Hepatocyte (in vitro differentiated cells): ENCODE results near the gene DOCK7. TPM values are rescaled to one million over a fixed set of nuclear protein-coding genes. Genes with fewer than 3 reads are reported as not detected.

Experiments used
- DNase-seq: peaks from one replicate; pipeline ENCODE4 v3.0.0-alpha.2; 2016; ENCODE audit warnings: low spot score
- H2AFZ ChIP-seq: fragments of 200-600 bp; sonication (generic); 2 replicates; pipeline ENCODE4 v1.6.0; 2016; ENCODE audit warnings: antibody characterized with exemption, mild to moderate bottlenecking
- H3K27ac ChIP-seq: fragments of 200-600 bp; sonication (generic); 2 replicates; pipeline ENCODE4 v1.5.1; 2016; ENCODE audit warnings: mild to moderate bottlenecking
- H3K27me3 ChIP-seq: fragments of 200-600 bp; sonication (generic); 2 replicates; pipeline ENCODE4 v1.6.1; 2016
- H3K36me3 ChIP-seq: fragments of 200-600 bp; sonication (generic); replicated peaks from 2 replicates; pipeline ENCODE4 v1.5.1; 2016; ENCODE audit warnings: low read depth; ENCODE audit not compliant: insufficient read depth
- H3K4me1 ChIP-seq: fragments of 200-600 bp; sonication (generic); 2 replicates; pipeline ENCODE4 v1.5.1; 2016; ENCODE audit warnings: mild to moderate bottlenecking, moderate library complexity; ENCODE audit not compliant: insufficient read depth
- H3K4me2 ChIP-seq: fragments of 200-600 bp; sonication (generic); 2 replicates; pipeline ENCODE4 v1.6.0; 2016
- H3K4me3 ChIP-seq: fragments of 200-600 bp; sonication (generic); 2 replicates; pipeline ENCODE4 v1.5.1; 2016; ENCODE audit warnings: mild to moderate bottlenecking
- H3K79me2 ChIP-seq: fragments of 200-600 bp; sonication (generic); 2 replicates; pipeline ENCODE4 v1.6.0; 2017; ENCODE audit warnings: mild to moderate bottlenecking
- H3K9me2 ChIP-seq: fragments of 200-600 bp; sonication (generic); replicated peaks from 2 replicates; pipeline ENCODE4 v1.6.0; 2017; ENCODE audit warnings: mild to moderate bottlenecking; ENCODE audit not compliant: insufficient read depth
- H3K9me3 ChIP-seq: fragments of 200-600 bp; sonication (generic); 2 replicates; pipeline ENCODE4 v1.5.1; 2016; ENCODE audit warnings: low read depth, mild to moderate bottlenecking
- H4K20me1 ChIP-seq: fragments of 200-600 bp; sonication (generic); 2 replicates; pipeline ENCODE4 v1.6.0; 2016; ENCODE audit warnings: mild to moderate bottlenecking; ENCODE audit not compliant: insufficient read depth, poor library complexity, severe bottlenecking
- EZH2 ChIP-seq: fragments of 200-600 bp; sonication (generic); IDR thresholded peaks from 2 replicates; pipeline ENCODE4 v1.6.1; 2016; ENCODE audit warnings: antibody characterized with exemption, mild to moderate bottlenecking, borderline replicate concordance
- EZH2phosphoT487 ChIP-seq: fragments of 200-600 bp; sonication (generic); IDR thresholded peaks from one replicate; pipeline ENCODE4 v1.6.1; 2018; ENCODE audit warnings: antibody characterized with exemption, mild to moderate bottlenecking, low read depth, moderate library complexity; ENCODE audit not compliant: unreplicated experiment, severe bottlenecking
- WGBS: methylation state at CpG from one replicate; pipeline ENCODE4 v1.1.6; 2016; ENCODE audit warnings: low lambda C conversion rate; ENCODE audit errors: missing lambda C conversion rate; 5-methylcytosine and 5-hydroxymethylcytosine counted together
- polyA plus RNA-seq: library from polyadenylated mRNA; unstranded; fragments of >200 nt; fragmentation: Nextera tagmentation; extraction: Ambion mirVana; gene quantifications from 2 replicates; pipeline ENCODE4 v1.2.1, GENCODE V29; 2016
- total RNA-seq: library from RNA; depleted of rRNA; stranded (reverse); fragments of >200 nt; gene quantifications from 2 replicates; pipeline ENCODE4 v1.2.3, GENCODE V29; 2014
- TF ChIP-seq, protein P1 (sequence below): fragments of 200-600 bp; sonication (generic); IDR thresholded peaks from 2 replicates; pipeline ENCODE4 v1.5.1; 2016; ENCODE audit warnings: antibody characterized with exemption, mild to moderate bottlenecking; ENCODE audit not compliant: poor library complexity

DOCK7 gene
- total and polyA plus RNA-seq, 2 experiments from 2014 or later, result 22.4 to 53.4 TPM

DNA sequence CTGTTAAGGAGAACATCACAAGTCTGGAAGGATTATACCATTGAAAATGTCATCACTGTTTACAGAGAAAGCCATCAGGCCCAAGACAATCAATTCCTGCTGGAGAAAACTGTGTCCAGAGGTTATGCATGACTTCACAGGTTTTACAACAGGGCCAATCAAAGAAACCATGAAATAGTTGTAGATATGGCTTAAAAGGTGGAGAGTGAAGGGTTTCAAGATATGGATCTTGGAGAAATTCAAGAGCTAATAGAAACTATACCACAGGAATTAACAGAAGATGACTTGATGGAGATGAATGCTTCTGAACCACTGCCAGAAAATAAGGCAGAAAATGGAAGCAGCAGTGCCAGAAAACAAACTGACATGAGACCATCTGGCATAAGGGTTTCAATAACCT, 221.1 kb downstream of the DOCK7 start:
- TF ChIP-seq EZH2, result no peak
- TF ChIP-seq EZH2phosphoT487, result no peak
- TF ChIP-seq, protein P1, sequence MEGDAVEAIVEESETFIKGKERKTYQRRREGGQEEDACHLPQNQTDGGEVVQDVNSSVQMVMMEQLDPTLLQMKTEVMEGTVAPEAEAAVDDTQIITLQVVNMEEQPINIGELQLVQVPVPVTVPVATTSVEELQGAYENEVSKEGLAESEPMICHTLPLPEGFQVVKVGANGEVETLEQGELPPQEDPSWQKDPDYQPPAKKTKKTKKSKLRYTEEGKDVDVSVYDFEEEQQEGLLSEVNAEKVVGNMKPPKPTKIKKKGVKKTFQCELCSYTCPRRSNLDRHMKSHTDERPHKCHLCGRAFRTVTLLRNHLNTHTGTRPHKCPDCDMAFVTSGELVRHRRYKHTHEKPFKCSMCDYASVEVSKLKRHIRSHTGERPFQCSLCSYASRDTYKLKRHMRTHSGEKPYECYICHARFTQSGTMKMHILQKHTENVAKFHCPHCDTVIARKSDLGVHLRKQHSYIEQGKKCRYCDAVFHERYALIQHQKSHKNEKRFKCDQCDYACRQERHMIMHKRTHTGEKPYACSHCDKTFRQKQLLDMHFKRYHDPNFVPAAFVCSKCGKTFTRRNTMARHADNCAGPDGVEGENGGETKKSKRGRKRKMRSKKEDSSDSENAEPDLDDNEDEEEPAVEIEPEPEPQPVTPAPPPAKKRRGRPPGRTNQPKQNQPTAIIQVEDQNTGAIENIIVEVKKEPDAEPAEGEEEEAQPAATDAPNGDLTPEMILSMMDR, result no peak
- DNase-seq, result peak; percentile 6
- Histone ChIP-seq H3K4me2 (peak overlapping the region; percentile 8), H3K4me3 (no peak overlapping the region), H3K9me3 (peaks cover 6% of the 10 kb centered on the region), H3K4me1 (peaks cover 6% of the 10 kb centered on the region), H2AFZ (no peak overlapping the region), H3K79me2 (no peaks in the 10 kb centered on the region), H3K36me3 (no peaks in the 10 kb centered on the region), H3K9me2 (no peaks in the 10 kb centered on the region), H3K27ac (peak overlapping the region; percentile 49), H3K27me3 (no peaks in the 10 kb centered on the region), H4K20me1 (no peaks in the 10 kb centered on the region)

DNA sequence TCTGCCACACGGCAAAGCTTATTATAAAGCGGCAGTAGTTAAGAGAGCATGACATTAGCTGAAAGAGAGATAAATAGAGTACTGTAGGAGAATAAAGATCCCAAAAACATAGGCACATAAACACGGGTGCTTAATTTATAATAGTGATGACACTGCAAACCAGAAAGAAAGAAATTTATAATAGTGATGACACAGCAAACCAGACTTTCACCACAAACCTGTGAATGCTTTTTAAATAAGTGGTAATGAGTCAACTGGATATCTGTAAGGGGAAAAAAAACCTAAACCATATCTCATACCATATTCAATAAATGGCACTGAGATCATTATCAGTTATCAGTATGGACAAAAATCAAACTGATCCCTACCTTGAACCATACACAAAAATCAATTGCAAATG, 225.8 kb downstream of the DOCK7 start:
- TF ChIP-seq, protein P1, result no peak
- TF ChIP-seq EZH2phosphoT487, result no peak
- no peak for TF ChIP-seq EZH2
- peaks cover 6% of the 10 kb centered on the region for H3K4me1 ChIP-seq
- no peaks in the 10 kb centered on the region for H3K36me3 ChIP-seq
- peaks cover 6% of the 10 kb centered on the region for H3K9me3 ChIP-seq
- no peaks in the 10 kb centered on the region for H3K9me2 ChIP-seq
- no peaks in the 10 kb centered on the region for H3K27me3 ChIP-seq
- H2AFZ ChIP-seq, result no peak overlapping the region
- H3K4me2 ChIP-seq, result no peak overlapping the region
- H3K4me3 ChIP-seq, result no peak overlapping the region
- WGBS, result 97% methylated on average over 3 of the region's 3 CpGs
- DNase-seq, result no peak
- no peaks in the 10 kb centered on the region for H3K79me2 ChIP-seq
- H4K20me1 ChIP-seq, result no peaks in the 10 kb centered on the region
- H3K27ac ChIP-seq, result no peak overlapping the region

- no peaks in the 10 kb centered on the region for H3K4me1 ChIP-seq
- no peaks in the 10 kb centered on the region for H3K9me3 ChIP-seq
- no peaks in the 10 kb centered on the region for H3K79me2 ChIP-seq
- no peaks in the 10 kb centered on the region for H3K36me3 ChIP-seq
- no peak for TF ChIP-seq EZH2
- TF ChIP-seq EZH2phosphoT487, result no peak
- TF ChIP-seq, protein P1, result no peak
- no peaks in the 10 kb centered on the region for H3K9me2 ChIP-seq
- no peaks in the 10 kb centered on the region for H3K27me3 ChIP-seq
- H3K4me2 ChIP-seq, result no peak overlapping the region
- no peak overlapping the region for H2AFZ ChIP-seq
- H4K20me1 ChIP-seq, result no peaks in the 10 kb centered on the region
- 90% methylated on average over 7 of the region's 7 CpGs for WGBS
- DNase-seq, result no peak
- no peak overlapping the region for H3K27ac ChIP-seq
- no peak overlapping the region for H3K4me3 ChIP-seq
Measured at GRCh38 chr1:62457955-62458354, 230.2 kb downstream of the DOCK7 start.

GRCh38 chr1:62452951-62453350, 235.2 kb downstream of the DOCK7 start:
- no peak for TF ChIP-seq EZH2phosphoT487
- no peak for TF ChIP-seq EZH2
- TF ChIP-seq, protein P1, result no peak

More at GRCh38 chr1:62452951-62453350, 235.2 kb downstream of the DOCK7 start:
- Histone ChIP-seq H3K79me2 (no peaks in the 10 kb centered on the region), H3K9me2 (no peaks in the 10 kb centered on the region), H3K36me3 (no peaks in the 10 kb centered on the region), H2AFZ (no peak overlapping the region), H3K4me3 (no peak overlapping the region), H3K27ac (no peak overlapping the region), H3K27me3 (no peaks in the 10 kb centered on the region), H3K4me2 (no peak overlapping the region), H3K4me1 (no peaks in the 10 kb centered on the region), H4K20me1 (no peaks in the 10 kb centered on the region), H3K9me3 (no peaks in the 10 kb centered on the region)
- WGBS, result 100% methylated on average over 1 of the region's 1 CpG
- DNase-seq, result no peak
